ENCODE measurements around the gene RFC2.

DNA sequence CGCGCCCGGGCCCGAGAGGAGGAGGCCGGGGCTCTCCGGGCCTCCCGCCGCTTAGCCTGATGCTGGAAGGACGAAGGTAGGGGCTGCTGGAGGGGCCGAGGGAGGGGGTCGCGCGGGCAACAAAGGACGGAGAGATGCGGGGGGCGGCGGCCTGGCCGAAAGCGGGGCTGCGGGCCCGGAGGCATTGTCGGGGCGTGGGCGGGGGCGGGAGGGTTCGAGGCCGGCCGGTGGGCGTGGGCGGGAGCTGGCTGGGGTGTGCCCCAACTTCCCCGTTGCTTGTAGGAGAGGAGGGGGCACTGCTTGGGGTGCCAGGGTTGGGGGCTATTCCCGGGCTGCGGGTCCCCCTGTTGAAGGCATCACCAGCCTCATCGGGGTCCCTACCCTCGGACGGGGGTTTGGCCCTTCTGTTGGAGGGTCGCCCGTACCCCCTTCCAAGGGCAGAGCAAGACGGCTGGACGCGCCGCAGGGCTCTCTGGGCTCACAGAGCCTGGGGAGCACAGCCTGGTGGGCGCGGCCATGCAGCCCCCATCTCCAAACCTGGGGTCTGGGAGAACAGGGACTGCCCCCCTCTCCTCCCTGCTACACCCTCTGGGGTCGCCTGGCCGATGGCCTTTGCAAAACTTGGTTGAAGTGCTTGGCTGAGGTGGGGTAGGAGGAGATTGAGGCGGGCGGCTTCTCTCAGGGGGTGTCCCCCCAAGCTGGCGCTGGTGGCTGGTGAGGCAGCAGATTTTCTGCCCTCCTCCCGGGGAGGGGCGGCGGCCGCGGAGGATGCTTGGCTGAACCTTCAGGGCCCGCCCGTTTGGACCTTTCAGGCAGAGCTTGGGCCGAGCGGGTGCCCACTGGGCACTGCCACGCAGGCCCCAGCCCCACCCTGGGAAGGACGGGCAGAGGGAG, 35.7 kb upstream of the RFC2 start:
- TF ChIP-seq MAFK (IDR thresholded peaks at IDR 0.05; ENCODE audit: partially characterized antibody), result no peak
- TF ChIP-seq KDM5A (IDR thresholded peaks at IDR 0.05), result no peak
- TF ChIP-seq, protein P1, sequence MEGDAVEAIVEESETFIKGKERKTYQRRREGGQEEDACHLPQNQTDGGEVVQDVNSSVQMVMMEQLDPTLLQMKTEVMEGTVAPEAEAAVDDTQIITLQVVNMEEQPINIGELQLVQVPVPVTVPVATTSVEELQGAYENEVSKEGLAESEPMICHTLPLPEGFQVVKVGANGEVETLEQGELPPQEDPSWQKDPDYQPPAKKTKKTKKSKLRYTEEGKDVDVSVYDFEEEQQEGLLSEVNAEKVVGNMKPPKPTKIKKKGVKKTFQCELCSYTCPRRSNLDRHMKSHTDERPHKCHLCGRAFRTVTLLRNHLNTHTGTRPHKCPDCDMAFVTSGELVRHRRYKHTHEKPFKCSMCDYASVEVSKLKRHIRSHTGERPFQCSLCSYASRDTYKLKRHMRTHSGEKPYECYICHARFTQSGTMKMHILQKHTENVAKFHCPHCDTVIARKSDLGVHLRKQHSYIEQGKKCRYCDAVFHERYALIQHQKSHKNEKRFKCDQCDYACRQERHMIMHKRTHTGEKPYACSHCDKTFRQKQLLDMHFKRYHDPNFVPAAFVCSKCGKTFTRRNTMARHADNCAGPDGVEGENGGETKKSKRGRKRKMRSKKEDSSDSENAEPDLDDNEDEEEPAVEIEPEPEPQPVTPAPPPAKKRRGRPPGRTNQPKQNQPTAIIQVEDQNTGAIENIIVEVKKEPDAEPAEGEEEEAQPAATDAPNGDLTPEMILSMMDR (IDR thresholded peaks at IDR 0.05), result no peak
- no peak for TF ChIP-seq SMC3 (IDR thresholded peaks at IDR 0.05)
- TF ChIP-seq NFE2L2 (conservative IDR thresholded peaks at IDR 0.05; ENCODE audit: low read length), result no peak
- TF ChIP-seq KDM1A (IDR thresholded peaks at IDR 0.05; ENCODE audit: low read depth), result no peak
